ENCODE data around the gene SPAG9.

DNA sequence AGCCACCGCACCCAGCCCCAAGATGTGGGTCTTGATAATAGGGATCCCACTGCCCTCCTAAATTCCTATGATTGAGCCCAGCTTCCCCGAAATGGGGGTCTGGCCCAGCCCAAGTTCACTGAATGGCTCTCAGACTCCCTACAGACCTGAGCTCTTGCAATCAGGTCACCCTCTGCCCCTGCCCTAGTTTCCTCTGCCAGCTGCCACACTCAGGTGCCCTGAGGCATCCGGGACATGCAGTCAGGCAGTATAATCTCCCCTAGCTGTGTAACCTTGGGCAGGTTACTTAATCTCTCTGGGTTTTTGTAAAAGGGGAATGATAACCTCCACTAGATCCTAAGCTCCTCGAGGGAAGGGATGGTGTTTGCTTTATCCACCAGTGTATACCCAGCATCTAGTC is 193.4 kb downstream of the SPAG9 start:
- no peak for TF ChIP-seq EZH2 (IDR thresholded peaks at IDR 0.05; ENCODE audit: borderline replicate concordance, low read depth, low read length, severe bottlenecking)
- TF ChIP-seq CTCF (IDR thresholded peaks at IDR 0.05; ENCODE audit: borderline replicate concordance, extremely low read depth, low read length, poor library complexity, severe bottlenecking), result no peak

All from DND-41 (cell line).